Coronary artery (tissue), 2 donors: ENCODE results near the gene RDH16.
"Not testable (repeated sequence)": the region's sequence is repeated elsewhere in the genome, so short reads cannot be mapped to it uniquely, and the experiment has no call there.

Source experiments
- DNase-seq: peaks from one replicate; pipeline ENCODE4 v3.0.0-alpha.2; 2017; ENCODE audit warnings: low spot score
- H3K27ac ChIP-seq, 2 donors: fragments of 200-600 bp; sonication (generic); one replicate each; pipeline ENCODE4 v1.5.1; 2016 to 2019
- H3K4me3 ChIP-seq: fragments of 200-600 bp; sonication (generic); 2 replicates; pipeline ENCODE4 v1.5.1; 2016; ENCODE audit warnings: mild to moderate bottlenecking, moderate library complexity
- CTCF ChIP-seq: fragments of 200-600 bp; sonication (generic); IDR thresholded peaks from one replicate; pipeline ENCODE4 v1.5.1; 2019; ENCODE audit warnings: antibody characterized with exemption

The RDH16 gene

GRCh38 chr12:56927281-56927680 is 30.1 kb downstream of the RDH16 start:
- TF ChIP-seq CTCF: no peak
- Histone ChIP-seq H3K4me3 (no peak overlapping the region), H3K27ac (no peak overlapping the region)
- DNase-seq: no peak

DNA sequence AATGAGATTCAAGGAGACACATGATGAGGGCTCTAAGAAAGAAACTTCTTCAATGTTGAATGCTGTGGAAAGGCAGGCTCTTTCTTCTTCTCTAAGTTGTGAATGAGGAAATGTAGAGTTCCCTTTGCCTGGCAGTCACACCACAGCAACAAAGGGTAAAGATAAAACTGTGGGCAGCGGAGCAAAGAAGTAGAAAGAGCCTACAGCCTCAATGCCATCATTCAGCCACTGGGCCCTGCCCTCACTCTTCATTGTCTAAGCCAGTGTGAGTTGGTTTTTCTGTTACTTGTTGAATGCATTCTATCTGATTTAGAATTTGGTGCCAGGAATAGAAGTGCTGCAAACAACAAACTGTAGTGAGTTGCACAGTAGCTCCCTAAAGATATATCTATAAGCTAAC is 35.4 kb downstream of the RDH16 start:
- TF ChIP-seq CTCF: no peak
- no peak for DNase-seq
- Histone ChIP-seq H3K4me3 (no peak overlapping the region), H3K27ac (no peak overlapping the region)

GRCh38 chr12:56921346-56921745 is 36.1 kb downstream of the RDH16 start:
- H3K27ac ChIP-seq: no peak overlapping the region
- TF ChIP-seq CTCF: no peak
- H3K4me3 ChIP-seq: no peak overlapping the region
- DNase-seq: no peak

DNA sequence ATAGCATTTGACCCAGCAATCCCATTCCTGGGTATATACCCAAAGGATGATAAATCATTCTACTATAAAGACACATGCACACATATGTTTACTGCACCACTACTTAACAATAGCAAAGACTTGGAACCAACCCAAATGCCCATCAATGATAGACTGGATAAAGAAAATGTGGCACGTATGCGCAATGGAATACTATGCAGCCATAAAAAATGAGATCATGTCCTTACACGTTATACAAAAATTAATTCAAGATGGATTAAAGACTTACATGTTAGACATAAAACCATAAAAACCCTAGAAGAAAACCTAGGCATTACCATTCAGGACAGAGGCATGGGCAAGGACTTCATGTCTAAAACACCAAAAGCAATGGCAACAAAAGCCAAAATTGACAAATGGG is 39.3 kb downstream of the RDH16 start:
- H3K4me3 ChIP-seq, H3K27ac ChIP-seq, DNase-seq: not testable (repeated sequence)

GRCh38 chr12:56916996-56917333 is 40.4 kb downstream of the RDH16 start:
- DNase-seq: no peak
- TF ChIP-seq CTCF: no peak
- Histone ChIP-seq H3K4me3 (no peak overlapping the region), H3K27ac (no peak overlapping the region)

- TF ChIP-seq CTCF: no peak
These were observed 41.0 kb downstream of the RDH16 start for GRCh38 chr12:56916296-56916995.

GRCh38 chr12:56914724-56915123 is 42.7 kb downstream of the RDH16 start:
- no peak for TF ChIP-seq CTCF
- no peak for DNase-seq
- H3K4me3 ChIP-seq: no peak overlapping the region
- no peak overlapping the region for H3K27ac ChIP-seq

More at GRCh38 chr12:56916296-56916995, 41.0 kb downstream of the RDH16 start:
- H3K4me3 ChIP-seq: no peak overlapping the region
- DNase-seq: no peak
- no peak overlapping the region for H3K27ac ChIP-seq
